ENCODE results near the gene AP2S1.
"Not testable (repeated sequence)": the region's sequence is repeated elsewhere in the genome, so short reads cannot be mapped to it uniquely, and the experiment has no call there.

AP2S1 gene

GRCh38 chr19:46868025-46868802, 17.6 kb upstream of the AP2S1 start:
- DNase-seq (ENCODE audit: low read depth in 2 of 2) = no peak

GRCh38 chr19:46867170-46867569, 16.5 kb upstream of the AP2S1 start:
- no peak for DNase-seq (ENCODE audit: low read depth in 2 of 2)

DNA sequence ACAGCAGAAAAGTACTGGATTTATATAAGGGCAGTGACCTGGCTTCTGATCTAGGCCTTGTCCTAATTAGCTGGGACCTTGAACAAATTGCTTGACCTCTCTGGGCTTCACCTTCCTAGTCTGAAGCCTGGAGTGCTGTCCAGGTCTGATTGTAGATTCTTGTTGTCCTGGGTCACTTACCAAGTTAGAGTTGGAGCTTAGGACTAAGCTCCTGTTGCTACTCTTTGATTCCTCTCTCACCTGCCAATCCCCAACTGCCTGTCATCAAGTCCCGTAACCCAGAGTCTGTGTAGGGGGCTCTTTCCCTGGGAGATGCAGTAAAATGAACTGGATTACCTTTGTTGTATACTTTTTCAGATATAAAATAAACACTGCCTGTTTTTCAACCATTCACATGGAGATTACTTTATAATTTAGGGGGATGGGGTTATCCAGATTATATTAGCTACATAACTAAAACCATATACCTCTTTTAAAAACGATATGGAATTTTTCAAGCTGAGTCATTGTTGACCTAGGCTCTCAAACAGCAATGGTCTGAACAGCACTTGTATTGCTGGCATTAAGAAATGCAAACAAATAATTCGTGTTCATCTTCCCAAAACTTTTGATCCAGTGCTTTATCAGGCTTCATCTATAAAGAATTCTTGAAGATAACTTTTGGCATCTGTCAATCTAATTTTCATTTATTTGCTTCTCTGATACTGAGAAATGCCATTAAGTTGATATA, 15.9 kb upstream of the AP2S1 start:
- DNase-seq (ENCODE audit: low read depth in 2 of 2) = no peak

GRCh38 chr19:46863818-46864629, 13.4 kb upstream of the AP2S1 start:
- DNase-seq (ENCODE audit: low read depth in 2 of 2) = no peak

DNA sequence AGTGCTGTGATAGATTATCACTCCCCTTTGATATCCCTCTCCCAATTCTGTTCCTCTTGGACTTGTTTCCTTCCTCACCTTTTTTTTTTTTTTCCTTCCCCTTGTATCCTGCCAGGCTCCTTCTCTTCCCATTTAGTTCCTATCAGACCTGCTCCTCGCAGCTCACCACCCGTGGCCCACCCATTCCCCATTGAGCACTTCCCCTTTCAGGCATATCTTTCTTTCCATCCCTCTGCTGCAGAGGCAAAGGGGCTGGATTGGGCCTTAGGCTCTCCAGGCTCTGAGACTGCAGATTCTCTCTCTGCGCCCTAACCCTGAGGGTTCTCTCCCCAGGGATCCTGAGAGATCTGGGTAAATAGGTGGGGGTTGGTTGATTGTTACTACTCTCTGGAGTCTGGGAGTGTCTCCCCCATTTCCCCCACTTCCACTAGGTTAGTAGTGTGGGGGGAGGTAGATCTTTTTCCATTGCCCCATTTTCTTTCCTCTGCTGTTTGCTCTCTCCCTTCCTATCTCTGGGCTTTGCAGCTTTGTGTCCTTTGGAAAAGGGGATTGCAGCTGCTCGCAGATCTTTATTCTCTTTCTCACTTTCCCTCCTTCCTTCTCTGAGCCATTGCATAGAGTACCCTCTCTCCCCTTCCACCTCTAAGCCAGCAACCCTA, 12.5 kb upstream of the AP2S1 start:
- no peak for DNase-seq (ENCODE audit: low read depth in 2 of 2)

- no peak for DNase-seq (ENCODE audit: low read depth in 2 of 2)
Observed at GRCh38 chr19:46862503-46862834, 11.8 kb upstream of the AP2S1 start.

DNA sequence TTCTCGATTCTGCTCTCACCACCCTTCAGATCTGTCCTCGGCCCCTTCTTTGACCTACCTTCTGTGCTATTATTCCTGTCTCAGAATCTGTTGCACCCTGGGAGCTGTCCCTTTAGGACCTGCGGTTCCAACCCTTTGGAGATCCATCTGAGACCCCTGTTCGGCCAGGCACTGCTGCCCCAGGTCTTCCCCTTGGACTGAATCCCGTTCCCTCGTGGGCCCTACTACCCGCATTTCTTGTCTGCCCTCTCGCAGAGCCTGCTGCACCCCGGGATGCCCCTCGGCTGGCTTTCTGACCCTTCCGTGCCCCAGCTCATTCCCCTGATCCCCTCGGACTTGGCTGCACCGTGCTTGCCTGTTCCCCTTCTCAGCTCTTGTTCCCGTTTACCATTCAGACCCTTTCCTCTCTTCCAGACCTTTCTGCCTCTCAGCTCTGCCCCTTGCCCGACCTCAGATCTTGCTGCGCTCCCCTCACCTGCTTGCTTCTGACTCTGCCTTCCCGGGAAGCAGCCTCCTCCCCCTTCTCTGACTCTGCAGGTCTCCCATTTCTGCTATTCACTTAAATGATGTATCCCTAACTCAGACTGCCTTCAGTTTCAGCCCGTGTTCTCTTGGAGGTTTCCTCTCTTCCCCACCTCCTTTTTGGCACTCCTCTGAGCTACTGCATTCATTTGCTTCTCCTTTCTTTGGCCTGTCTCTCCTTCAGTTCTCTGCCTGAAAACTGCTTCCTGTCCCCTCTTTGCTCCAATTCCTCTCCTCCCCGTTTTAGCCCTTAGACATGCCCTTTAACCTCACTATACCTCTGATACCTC, 11.3 kb upstream of the AP2S1 start:
- DNase-seq (ENCODE audit: low read depth in 2 of 2) = no peak

- no peak for DNase-seq (ENCODE audit: low read depth in 2 of 2)
Observed at GRCh38 chr19:46860846-46861690, 10.4 kb upstream of the AP2S1 start, which contains the start of gene ARHGAP35. TSS of gene ARHGAP35 (plus strand) at chr19:46860997. CDS start at chr19:46918676, 57,679 bp downstream.

DNA sequence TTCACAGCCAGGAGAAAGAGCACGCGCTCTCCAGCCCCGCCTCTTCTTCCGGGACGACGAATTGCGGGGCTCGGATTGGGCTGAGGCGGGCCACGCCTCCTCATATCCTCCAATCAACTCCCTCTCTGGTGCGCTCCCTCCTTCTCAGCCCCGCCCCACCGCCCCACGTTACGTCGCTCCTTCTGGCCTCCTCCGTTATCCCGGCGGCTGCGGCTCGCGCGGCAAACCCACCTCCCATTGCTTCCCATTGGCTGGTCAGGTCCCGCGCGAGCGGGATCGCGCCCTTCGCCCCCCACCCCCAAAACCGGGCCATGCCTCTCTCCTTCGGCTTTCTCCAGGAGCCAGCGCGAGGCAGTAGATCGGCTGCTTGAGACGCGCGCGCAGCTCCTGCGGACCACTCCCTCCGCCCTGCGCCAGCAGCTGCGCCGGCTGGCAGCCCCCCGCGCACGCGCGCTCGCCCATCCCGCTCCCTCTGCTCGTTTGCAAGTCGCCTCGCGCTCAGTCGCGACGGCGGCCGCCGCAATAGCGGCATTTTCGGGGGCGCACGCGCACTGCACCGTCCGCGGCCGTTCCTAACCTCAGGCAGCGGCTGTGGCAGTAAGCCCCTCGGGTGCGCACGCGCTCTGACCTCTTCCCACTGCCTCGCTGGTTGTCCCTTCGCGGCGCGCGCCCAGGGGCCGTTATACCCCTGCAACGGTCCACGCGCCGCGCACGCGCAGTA, 9.6 kb upstream of the AP2S1 start:
- peak; percentile 98 for DNase-seq (ENCODE audit: low read depth in 2 of 2)

- peak; percentile 75 to 76 for DNase-seq (ENCODE audit: low read depth in 2 of 2)
Observed at GRCh38 chr19:46859637-46860124, 9.0 kb upstream of the AP2S1 start.

DNA sequence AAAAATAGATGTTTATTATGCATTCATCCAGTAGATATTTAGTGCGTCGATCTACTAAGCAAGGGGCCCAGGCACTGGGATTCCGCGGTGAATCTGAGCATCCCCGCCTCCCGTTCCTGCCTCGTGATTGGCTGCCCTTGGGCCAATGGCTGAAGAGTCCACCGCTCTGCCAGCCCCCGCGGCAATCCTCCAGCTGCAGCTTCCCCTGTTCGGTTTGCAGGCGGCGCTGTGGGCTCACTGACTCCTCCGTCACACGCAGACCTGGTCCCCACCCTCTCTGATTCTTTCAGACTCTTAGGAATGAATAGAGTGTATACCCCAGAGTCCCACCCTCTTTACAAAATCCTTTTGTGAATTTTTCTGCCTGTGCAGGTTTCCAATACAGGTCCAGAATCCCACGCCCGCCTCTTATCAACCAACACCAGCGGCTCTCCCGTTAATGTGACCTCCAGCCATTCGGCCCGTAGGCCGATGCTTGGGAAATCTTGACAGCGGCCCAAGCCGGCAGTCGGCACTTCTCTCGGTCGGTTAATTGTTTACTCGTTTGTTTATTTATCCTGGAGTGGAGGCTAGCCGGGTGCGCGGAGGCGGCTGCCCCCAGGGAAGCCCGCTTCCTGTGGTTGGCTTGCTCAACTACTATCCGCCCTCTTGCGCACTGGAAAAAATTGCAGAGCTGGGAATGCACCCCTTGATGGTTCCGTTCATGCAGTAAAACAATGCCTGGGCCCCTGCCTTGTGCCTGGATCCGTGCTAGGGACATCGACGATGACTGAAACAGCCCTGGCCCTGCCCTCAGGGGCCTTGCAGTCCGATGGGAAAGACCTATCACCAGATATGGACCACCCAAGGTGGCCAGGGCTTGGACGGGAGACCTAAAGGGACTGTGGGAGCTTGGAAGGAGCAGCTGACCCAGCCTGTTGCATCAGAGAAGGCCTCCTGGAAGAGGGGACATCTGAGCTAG, 5.7 kb upstream of the AP2S1 start:
- DNase-seq (ENCODE audit: low read depth in 2 of 2) = peak; percentile 90 to 91

DNA sequence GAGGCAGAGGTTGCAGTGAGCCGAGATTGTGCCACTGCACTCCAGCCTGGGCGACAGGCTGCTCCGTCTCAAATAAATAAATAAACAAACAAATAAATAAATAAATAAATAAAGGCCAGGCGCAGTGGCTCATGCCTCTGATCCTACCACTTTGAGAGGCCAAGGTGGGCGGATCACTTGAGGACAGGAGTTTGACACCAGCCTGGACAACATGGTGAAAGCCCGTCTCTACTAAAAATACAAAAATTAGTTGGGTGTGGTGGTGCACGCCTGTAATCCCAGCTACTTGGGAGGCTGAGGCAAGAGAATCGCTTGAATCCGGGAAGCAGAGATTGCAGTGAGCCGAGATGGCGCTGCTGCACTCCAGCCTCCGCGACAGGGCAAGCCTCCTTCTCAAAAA, 4.1 kb upstream of the AP2S1 start:
- DNase-seq (ENCODE audit: low read depth in 2 of 2) = not testable (repeated sequence)

- no peak for DNase-seq (ENCODE audit: low read depth in 2 of 2)
Observed at GRCh38 chr19:46852830-46853229, 2.2 kb upstream of the AP2S1 start.

- no peak for DNase-seq (ENCODE audit: low read depth in 2 of 2)
Observed at GRCh38 chr19:46849610-46850009, 1.0 kb downstream of the AP2S1 start.

- no peak for DNase-seq (ENCODE audit: low read depth in 2 of 2)
Observed at GRCh38 chr19:46848389-46848788, 2.3 kb downstream of the AP2S1 start.

DNA sequence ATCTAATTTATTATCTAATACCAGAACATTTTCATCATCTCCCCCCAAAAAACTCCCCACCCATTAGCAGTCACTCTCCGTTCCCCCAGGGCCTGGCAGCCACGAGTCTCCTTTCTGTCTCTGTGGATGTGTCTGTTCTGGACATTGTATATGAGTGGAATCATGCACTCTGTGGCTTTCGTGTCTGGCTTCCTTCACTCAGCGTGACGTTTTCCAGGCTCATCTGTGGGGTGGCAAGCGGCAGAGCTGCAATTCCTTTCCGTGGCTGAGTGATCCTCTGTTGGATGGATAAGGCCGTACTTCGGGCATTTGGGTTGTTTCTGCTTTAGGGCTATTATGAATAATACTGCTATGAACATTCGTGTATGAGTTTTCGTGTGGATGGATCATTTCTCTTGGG, 3.1 kb downstream of the AP2S1 start:
- no peak for DNase-seq (ENCODE audit: low read depth in 2 of 2)

- DNase-seq (ENCODE audit: low read depth in 2 of 2) = no peak
Observed at GRCh38 chr19:46845959-46846459, 4.6 kb downstream of the AP2S1 start.

DNA sequence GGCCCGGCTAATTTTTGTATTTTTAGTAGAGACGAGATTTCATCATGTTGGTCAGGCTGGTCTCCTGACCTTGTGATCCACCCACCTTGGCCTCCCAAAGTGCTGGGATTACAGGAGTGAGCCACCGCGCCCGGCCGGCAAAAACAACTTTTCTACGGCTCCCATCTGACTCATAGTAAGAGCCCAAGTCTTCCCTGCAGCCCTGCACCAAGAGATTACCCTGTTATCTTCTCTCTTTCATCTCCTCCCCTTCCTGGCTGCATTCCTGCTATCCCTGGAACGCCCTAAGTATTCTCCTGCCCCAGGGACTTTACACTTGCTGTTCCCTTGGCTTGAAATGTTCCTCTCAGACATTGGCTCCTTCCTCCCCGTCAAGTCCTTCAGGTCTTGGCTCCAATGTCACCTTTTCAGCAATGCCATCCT, 6.6 kb downstream of the AP2S1 start:
- DNase-seq (ENCODE audit: low read depth in 2 of 2) = no peak

Data from fibroblast of skin of left quadriceps (primary cell).